IMR-90 (cell line): Measurements from ENCODE around the gene OCLN.
"Not testable (repeated sequence)": the region's sequence is repeated elsewhere in the genome, so short reads cannot be mapped to it uniquely, and the experiment has no call there.

Experiments used
- POLR2A ChIP-seq: IDR thresholded peaks from 2 replicates; pipeline ENCODE4 v1.6.1; 2012; ENCODE audit warnings: mild to moderate bottlenecking, low read depth, low read length
- RAD21 ChIP-seq: IDR thresholded peaks from 2 replicates; pipeline ENCODE4 v1.6.1; 2012; ENCODE audit warnings: low read length, improper control_type of control experiment
- USF2 ChIP-seq: fragments of 150-350 bp; IDR thresholded peaks from 2 replicates; pipeline ENCODE4 v1.6.1; 2017; ENCODE audit warnings: mild to moderate bottlenecking, antibody characterized with exemption, low read length, low read depth
- TF ChIP-seq, protein P1 (sequence below): conservative IDR thresholded peaks from 2 replicates; pipeline ENCODE4 v1.5.1; 2012; ENCODE audit warnings: mild to moderate bottlenecking, low read depth, low read length, improper control_type of control experiment

DNA sequence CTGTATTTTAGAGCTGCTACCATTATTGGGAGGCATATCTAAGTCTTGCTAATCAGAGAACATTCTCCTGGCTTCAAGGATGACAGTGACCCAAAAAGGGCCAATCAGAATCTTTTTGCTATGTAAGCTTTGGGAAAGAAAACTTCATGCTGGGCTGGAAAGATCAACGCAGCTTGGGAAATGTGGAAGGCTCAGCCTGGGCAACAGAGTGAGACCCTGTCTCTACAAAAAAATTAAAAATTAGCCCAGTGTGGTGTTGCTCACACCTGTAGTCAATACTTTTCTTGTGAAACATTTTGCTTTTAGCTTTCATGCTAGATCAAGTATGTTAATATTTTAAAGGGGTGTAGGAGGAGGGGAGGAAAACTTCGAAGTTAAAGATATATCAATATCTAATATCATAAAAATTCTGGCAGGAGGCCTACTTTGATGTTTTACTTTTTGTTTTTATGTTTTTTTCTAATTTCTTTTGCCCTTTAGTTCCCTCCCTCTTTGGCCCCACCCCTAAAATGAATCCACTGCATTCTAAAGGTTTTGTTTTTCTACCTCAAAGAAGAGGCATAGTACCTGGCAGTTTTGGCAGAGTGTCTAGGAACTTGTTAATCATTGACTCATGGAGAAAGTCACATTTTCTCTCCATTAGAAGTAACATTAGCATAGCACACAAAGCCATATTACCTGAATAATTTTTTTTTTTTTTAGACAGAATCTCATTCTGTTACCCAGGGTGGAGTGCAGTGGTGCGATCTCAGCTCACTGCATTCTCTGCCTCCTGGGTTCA lies 50.4 kb downstream of the OCLN start:
- TF ChIP-seq USF2, POLR2A, RAD21: not testable (repeated sequence)
- TF ChIP-seq, protein P1, sequence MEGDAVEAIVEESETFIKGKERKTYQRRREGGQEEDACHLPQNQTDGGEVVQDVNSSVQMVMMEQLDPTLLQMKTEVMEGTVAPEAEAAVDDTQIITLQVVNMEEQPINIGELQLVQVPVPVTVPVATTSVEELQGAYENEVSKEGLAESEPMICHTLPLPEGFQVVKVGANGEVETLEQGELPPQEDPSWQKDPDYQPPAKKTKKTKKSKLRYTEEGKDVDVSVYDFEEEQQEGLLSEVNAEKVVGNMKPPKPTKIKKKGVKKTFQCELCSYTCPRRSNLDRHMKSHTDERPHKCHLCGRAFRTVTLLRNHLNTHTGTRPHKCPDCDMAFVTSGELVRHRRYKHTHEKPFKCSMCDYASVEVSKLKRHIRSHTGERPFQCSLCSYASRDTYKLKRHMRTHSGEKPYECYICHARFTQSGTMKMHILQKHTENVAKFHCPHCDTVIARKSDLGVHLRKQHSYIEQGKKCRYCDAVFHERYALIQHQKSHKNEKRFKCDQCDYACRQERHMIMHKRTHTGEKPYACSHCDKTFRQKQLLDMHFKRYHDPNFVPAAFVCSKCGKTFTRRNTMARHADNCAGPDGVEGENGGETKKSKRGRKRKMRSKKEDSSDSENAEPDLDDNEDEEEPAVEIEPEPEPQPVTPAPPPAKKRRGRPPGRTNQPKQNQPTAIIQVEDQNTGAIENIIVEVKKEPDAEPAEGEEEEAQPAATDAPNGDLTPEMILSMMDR = not testable (repeated sequence)
